A549 (cell line): ENCODE data around the gene TSSK2. TPM values are rescaled to one million over a fixed set of nuclear protein-coding genes. Genes with fewer than 3 reads are reported as not detected.

Experiments
- ATAC-seq, 2 experiments: fragments of 200-7000 bp in 1 of 2; fragments of >200 bp in 1 of 2; cut with Nextera tagmentation in 1 of 2; cut with Tn5 transposase in 1 of 2; 3 replicates each; pipeline versions ENCODE4 v1.8.0 to v1.9.1; 2018 to 2020; ENCODE audit warnings: mild to moderate bottlenecking in 1 of 2, moderate library complexity in 1 of 2
- CTCF ChIA-PET: fragments of 300-600 bp; sonication (Branson Sonifier 250); formaldehyde crosslinking; extraction: SDS; loops from one replicate; lab custom pipeline; 2021; ENCODE audit warnings: antibody characterized with exemption, inconsistent platforms; lab: Yijun Ruan, JAX
- POLR2A ChIA-PET: fragments of 350-600 bp; formaldehyde crosslinking; extraction: SDS; loops from one replicate; lab custom pipeline; 2021; ENCODE audit warnings: antibody characterized with exemption, inconsistent platforms; lab: Yijun Ruan, JAX
- DNase-seq, 2 experiments: peaks; one replicate each; pipeline versions ENCODE4 v3.0.0 to v3.0.0-alpha.2; 2011 to 2016; ENCODE audit warnings: low read depth in 1 of 2, low spot score in 1 of 2
- FAIRE-seq: peaks from 2 replicates; lab custom pipeline; 2011; peaks lifted over from hg19 to GRCh38; lab: Jason Lieb, UNC
- H3K27ac ChIP-seq, 2 experiments: fragments of >200 bp; sonication (Bioruptor Twin); formaldehyde crosslinking; 3 replicates each; pipeline ENCODE4 v1.5.1; 2016 to 2017
- H3K4me1 ChIP-seq: fragments of >200 bp; sonication (Bioruptor Twin); formaldehyde crosslinking; 3 replicates; pipeline ENCODE4 v1.6.1; 2016
- H3K4me2 ChIP-seq: fragments of >200 bp; sonication (Bioruptor Twin); formaldehyde crosslinking; 3 replicates; pipeline ENCODE4 v1.6.1; 2016
- H3K4me3 ChIP-seq: fragments of >200 bp; sonication (Bioruptor Twin); formaldehyde crosslinking; 3 replicates; pipeline ENCODE4 v1.5.1; 2016
- H3K9me3 ChIP-seq: fragments of >200 bp; sonication (Bioruptor Twin); formaldehyde crosslinking; 3 replicates; pipeline ENCODE4 v1.6.1; 2016
- BHLHE40 ChIP-seq: IDR thresholded peaks from 2 replicates; pipeline ENCODE4 v1.6.1; 2012; ENCODE audit warnings: low read depth, low read length, inconsistent platforms
- CBX2 ChIP-seq: fragments of 200-600 bp; sonication (generic); IDR thresholded peaks from 2 replicates; pipeline ENCODE4 v1.6.1; 2016; ENCODE audit warnings: low read depth, mild to moderate bottlenecking, borderline replicate concordance
- CBX8 ChIP-seq: fragments of 200-600 bp; sonication (generic); IDR thresholded peaks from 2 replicates; pipeline ENCODE4 v1.6.1; 2016
- CEBPB ChIP-seq, 2 experiments: fragments of >200 bp in 1 of 2; sonication (Bioruptor Twin) in 1 of 2; formaldehyde crosslinking in 1 of 2; IDR thresholded peaks; 2 replicates each; pipeline ENCODE4 v1.6.1; 2012 to 2016
- EHF ChIP-seq: fragments of 250-450 bp; sonication (Bioruptor Pico); IDR thresholded peaks from 2 replicates; pipeline ENCODE4 v1.5.0; 2020; ENCODE audit warnings: mild to moderate bottlenecking
- EHMT2 ChIP-seq: fragments of 200-600 bp; sonication (generic); IDR thresholded peaks from 2 replicates; pipeline ENCODE4 v1.6.1; 2016; ENCODE audit warnings: antibody characterized with exemption, low read depth, mild to moderate bottlenecking, moderate library complexity
- EP300 ChIP-seq, 2 experiments: fragments of >200 bp; sonication (Bioruptor Twin); formaldehyde crosslinking; IDR thresholded peaks; 2 replicates in 1 of 2; 3 replicates in 1 of 2; pipeline ENCODE4 v1.6.1; 2016 to 2017
- FOSB ChIP-seq: fragments of 250-450 bp; sonication (Bioruptor Pico); IDR thresholded peaks from 2 replicates; pipeline ENCODE4 v1.5.0; 2020; ENCODE audit warnings: mild to moderate bottlenecking, moderate library complexity
- FOXS1 ChIP-seq: fragments of 250-450 bp; sonication (Bioruptor Pico); IDR thresholded peaks from 2 replicates; pipeline ENCODE4 v1.5.0; 2020; ENCODE audit warnings: mild to moderate bottlenecking, moderate library complexity
- GATA3 ChIP-seq: IDR thresholded peaks from 2 replicates; pipeline ENCODE4 v1.6.1; 2012; ENCODE audit warnings: borderline replicate concordance
- HDAC2 ChIP-seq: fragments of 200-600 bp; sonication (generic); IDR thresholded peaks from 2 replicates; pipeline ENCODE4 v1.6.1; 2016
- HEYL ChIP-seq: fragments of 250-450 bp; sonication (Bioruptor Pico); IDR thresholded peaks from 2 replicates; pipeline ENCODE4 v1.8.0; 2021; ENCODE audit warnings: mild to moderate bottlenecking, moderate library complexity
- HOXA7 ChIP-seq: fragments of 250-450 bp; sonication (Bioruptor Pico); IDR thresholded peaks from 2 replicates; pipeline ENCODE4 v1.5.0; 2020; ENCODE audit warnings: mild to moderate bottlenecking, moderate library complexity
- HOXB13 ChIP-seq: fragments of 250-450 bp; sonication (Bioruptor Pico); IDR thresholded peaks from 2 replicates; pipeline ENCODE4 v1.5.0; 2020; ENCODE audit warnings: low read depth, mild to moderate bottlenecking, moderate library complexity
- MAZ ChIP-seq: fragments of 150-350 bp; IDR thresholded peaks from 2 replicates; pipeline ENCODE4 v1.6.1; 2014; ENCODE audit warnings: antibody characterized with exemption, low read depth, low read length, borderline replicate concordance
- NFE2L2 ChIP-seq: fragments of 150-350 bp; conservative IDR thresholded peaks from 2 replicates; pipeline ENCODE4 v1.6.1; 2014; ENCODE audit warnings: low read length
- NPAS2 ChIP-seq: fragments of 250-450 bp; sonication (Bioruptor Pico); IDR thresholded peaks from 2 replicates; pipeline ENCODE4 v1.8.0; 2022; ENCODE audit warnings: mild to moderate bottlenecking, moderate library complexity, borderline replicate concordance
- NR3C1 ChIP-seq: fragments of >200 bp; sonication (Bioruptor Twin); formaldehyde crosslinking; IDR thresholded peaks from 3 replicates; pipeline ENCODE4 v1.6.1; 2017
- POLR2A ChIP-seq: IDR thresholded peaks from 2 replicates; pipeline ENCODE4 v1.6.1; 2012; ENCODE audit warnings: mild to moderate bottlenecking, low read length
- POLR2AphosphoS2 ChIP-seq: conservative IDR thresholded peaks from 2 replicates; pipeline ENCODE4 v1.6.1; 2012; ENCODE audit warnings: low read length, improper control_type of control experiment, inconsistent platforms
- RAD21 ChIP-seq, 2 experiments: fragments of >200 bp in 1 of 2; sonication (Bioruptor Twin) in 1 of 2; formaldehyde crosslinking in 1 of 2; IDR thresholded peaks in 1 of 2; conservative IDR thresholded peaks in 1 of 2; 2 replicates in 1 of 2; 3 replicates in 1 of 2; pipeline ENCODE4 v1.6.1; 2012 to 2018; ENCODE audit warnings: inconsistent platforms in 1 of 2
- RARB ChIP-seq: fragments of 250-450 bp; sonication (Bioruptor Pico); IDR thresholded peaks from 2 replicates; pipeline ENCODE4 v1.8.0; 2021; ENCODE audit warnings: mild to moderate bottlenecking, moderate library complexity
- SMC3 ChIP-seq: fragments of >200 bp; sonication (Bioruptor Twin); formaldehyde crosslinking; IDR thresholded peaks from 3 replicates; pipeline ENCODE4 v1.6.1; 2018; ENCODE audit warnings: inconsistent platforms
- TFCP2L1 ChIP-seq: fragments of 250-450 bp; sonication (Bioruptor Pico); IDR thresholded peaks from 2 replicates; pipeline ENCODE4 v1.5.0; 2021; ENCODE audit warnings: mild to moderate bottlenecking
- ZFP36 ChIP-seq: fragments of 450-650 bp; IDR thresholded peaks from 2 replicates; pipeline ENCODE4 v1.6.1; 2014; ENCODE audit warnings: borderline replicate concordance; ENCODE audit not compliant: partially characterized antibody
- ZNF302 ChIP-seq: fragments of 250-450 bp; sonication (Bioruptor Pico); IDR thresholded peaks from 2 replicates; pipeline ENCODE4 v1.9.0; 2021; ENCODE audit warnings: inconsistent platforms, mild to moderate bottlenecking, moderate library complexity
- WGBS: methylation state at CpG from one replicate; pipeline ENCODE4 v1.1.6; 2017; ENCODE audit errors: missing lambda C conversion rate; 5-methylcytosine and 5-hydroxymethylcytosine counted together
- polyA plus RNA-seq, 4 experiments: library from polyadenylated mRNA; depleted of rRNA in 3 of 4; stranded (reverse); fragments of >200 nt; fragmentation: RNase III in 1 of 4; extraction: RNeasy Plus Mini Kit Qiagen cat#74134 plus additional on column Dnase treatment in 1 of 4; gene quantifications; 2 replicates in 3 of 4; 3 replicates in 1 of 4; pipeline ENCODE4 v1.2.3, GENCODE V29; 2011 to 2017
- TF ChIP-seq, protein P1 (sequence below): fragments of >200 bp; sonication (Bioruptor Twin); formaldehyde crosslinking; IDR thresholded peaks from 3 replicates; pipeline ENCODE4 v1.5.1; 2016
- TF ChIP-seq, protein P2 (sequence below): fragments of 250-450 bp; sonication (Bioruptor Pico); IDR thresholded peaks from 2 replicates; pipeline ENCODE4 v1.5.0; 2021; ENCODE audit warnings: mild to moderate bottlenecking, moderate library complexity, borderline replicate concordance
- TF ChIP-seq, protein P3 (sequence below): fragments of 250-450 bp; sonication (Bioruptor Pico); IDR thresholded peaks from 2 replicates; pipeline ENCODE4 v1.5.0; 2020; ENCODE audit warnings: low read depth, mild to moderate bottlenecking, moderate library complexity
- TF ChIP-seq, protein P4 (sequence below): fragments of 450-650 bp; IDR thresholded peaks from 2 replicates; pipeline ENCODE4 v1.6.1; 2014; ENCODE audit warnings: antibody characterized with exemption

Gene TSSK2
- polyA plus RNA-seq, 2 of the 4 experiments (the other 2 are of a cell fraction) = not detected

DNA sequence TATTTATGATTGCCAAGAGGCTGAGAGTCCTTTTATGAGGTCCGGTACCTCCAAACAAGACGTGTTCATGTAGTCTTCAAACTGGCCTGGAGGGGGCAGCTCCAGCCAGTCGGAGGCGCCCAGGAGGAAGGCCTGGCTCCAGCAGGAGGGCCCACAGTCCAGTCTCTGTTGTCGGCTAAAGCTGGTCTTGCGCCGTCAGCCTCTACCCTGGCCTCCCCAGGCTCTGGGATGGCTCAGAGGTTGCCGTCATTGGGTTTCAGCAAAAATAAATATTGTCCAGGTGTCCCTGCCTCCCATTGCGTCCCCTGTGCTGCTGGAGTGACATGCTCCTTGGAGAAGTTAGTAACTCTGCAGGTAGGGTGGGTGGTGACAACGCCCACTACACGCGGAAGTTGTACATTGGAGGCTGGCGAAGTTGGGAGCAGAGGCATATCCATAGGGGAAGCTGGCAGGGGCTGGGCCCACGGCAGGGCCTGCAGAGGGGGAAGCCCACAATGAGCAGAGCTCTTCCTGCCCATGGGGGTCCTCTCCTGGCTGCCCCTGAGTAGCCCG lies 48.5 kb downstream of the TSSK2 start:
- TF ChIP-seq TFCP2L1 (CRISPR knock-in tag) (no peak), SMC3 (peak; percentile 52), RAD21 (conservative IDR thresholded peaks at IDR 0.05 in 1 of 2, IDR thresholded peaks at IDR 0.05 in 1 of 2) (peak; percentile 63 to 67)
- TF ChIP-seq, protein P1, sequence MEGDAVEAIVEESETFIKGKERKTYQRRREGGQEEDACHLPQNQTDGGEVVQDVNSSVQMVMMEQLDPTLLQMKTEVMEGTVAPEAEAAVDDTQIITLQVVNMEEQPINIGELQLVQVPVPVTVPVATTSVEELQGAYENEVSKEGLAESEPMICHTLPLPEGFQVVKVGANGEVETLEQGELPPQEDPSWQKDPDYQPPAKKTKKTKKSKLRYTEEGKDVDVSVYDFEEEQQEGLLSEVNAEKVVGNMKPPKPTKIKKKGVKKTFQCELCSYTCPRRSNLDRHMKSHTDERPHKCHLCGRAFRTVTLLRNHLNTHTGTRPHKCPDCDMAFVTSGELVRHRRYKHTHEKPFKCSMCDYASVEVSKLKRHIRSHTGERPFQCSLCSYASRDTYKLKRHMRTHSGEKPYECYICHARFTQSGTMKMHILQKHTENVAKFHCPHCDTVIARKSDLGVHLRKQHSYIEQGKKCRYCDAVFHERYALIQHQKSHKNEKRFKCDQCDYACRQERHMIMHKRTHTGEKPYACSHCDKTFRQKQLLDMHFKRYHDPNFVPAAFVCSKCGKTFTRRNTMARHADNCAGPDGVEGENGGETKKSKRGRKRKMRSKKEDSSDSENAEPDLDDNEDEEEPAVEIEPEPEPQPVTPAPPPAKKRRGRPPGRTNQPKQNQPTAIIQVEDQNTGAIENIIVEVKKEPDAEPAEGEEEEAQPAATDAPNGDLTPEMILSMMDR = peak; percentile 50
- Histone ChIP-seq H3K27ac (peak overlapping the region; percentile 93 to 98), H3K4me2 (peak overlapping the region; percentile 80), H3K4me3 (peak overlapping the region; percentile 80), H3K9me3 (no peaks in the 10 kb centered on the region), H3K4me1 (peaks cover 28% of the 10 kb centered on the region)
- ChIA-PET CTCF (interaction anchor here (0.9 to 2.4 kb wide), 12 partner anchors 13 to 451 kb away, joined by 3 to 24 read pairs (median 4); partner anchors contain the start of genes HIRA and MRPL40), POLR2A (interaction anchor here (1.0 to 1.8 kb wide), 2 partner anchors 35 to 252 kb away, joined by 3 to 5 read pairs; partner anchors contain the start of genes ESS2 and HIRA)
- ATAC-seq = peak; percentile 69 to 84
- FAIRE-seq = no peak
- 50% methylated on average over 7 of the region's 15 CpGs for WGBS
- peak; percentile 55 to 84 for DNase-seq

DNA sequence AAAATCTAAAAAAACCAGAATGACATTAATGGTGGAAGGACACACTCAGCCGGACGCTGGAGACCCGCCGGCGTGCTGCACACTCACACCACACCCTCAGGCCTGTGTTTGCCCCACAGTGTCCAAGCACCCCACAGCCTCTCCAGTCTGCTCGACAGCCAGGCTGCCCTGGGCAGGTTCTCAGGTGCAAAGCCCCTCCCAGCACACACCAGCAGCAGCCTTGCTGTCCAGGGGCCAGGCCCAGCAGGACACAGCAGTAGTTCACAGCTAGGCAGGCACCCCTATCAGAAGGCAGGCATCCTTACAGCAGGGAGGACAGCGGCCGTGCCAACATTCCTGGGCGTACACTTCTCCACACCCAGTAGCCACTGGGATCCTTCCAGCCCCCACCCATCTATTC lies 49.1 kb downstream of the TSSK2 start:
- no peak for FAIRE-seq

DNA sequence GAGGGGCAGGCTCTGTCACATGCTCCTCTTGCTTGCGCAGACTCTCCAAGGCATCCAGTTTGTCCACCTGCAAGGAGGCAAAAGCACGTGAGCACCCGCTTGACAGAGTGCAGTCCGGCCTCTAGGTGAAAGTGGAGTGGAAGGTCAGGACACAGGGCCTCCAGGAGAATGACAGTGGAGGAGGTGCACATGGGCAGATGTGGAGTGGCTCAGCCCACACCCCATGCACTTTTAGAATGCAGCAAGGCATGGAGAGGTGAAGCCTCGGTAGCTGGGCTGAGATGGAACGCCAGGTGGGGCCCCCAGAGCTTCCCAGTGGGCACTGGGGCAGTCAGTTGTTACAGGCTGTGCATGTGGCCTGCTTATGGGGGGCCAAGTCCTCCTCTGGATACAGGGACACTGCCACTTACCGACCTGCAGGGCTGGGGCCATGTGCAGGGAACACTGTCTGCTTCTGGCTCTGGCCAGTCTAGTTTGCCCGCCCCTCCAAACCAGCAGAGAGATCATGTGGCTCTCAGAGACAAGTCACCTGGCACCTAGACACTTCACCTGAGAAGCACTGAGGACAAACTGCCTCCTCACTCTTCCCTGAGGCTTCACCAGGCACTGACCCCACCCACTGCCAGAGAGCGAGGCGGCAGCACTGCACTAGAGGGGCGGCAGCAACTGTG lies 49.8 kb downstream of the TSSK2 start:
- ChIA-PET CTCF (interaction anchor here (0.6 kb wide), 1 partner anchor 36 kb away, joined by 3 read pairs; the partner anchor contains the start of gene ESS2), POLR2A (no interaction called here)
- FAIRE-seq = no peak
- Histone ChIP-seq H3K9me3 (no peaks in the 10 kb centered on the region), H3K4me2 (no peak overlapping the region), H3K4me3 (no peak overlapping the region), H3K4me1 (peaks cover 17% of the 10 kb centered on the region), H3K27ac (no peak overlapping the region)
- no peak for DNase-seq
- ATAC-seq = no peak
- 81% methylated on average over 5 of the region's 11 CpGs for WGBS
- TF ChIP-seq RARB (CRISPR knock-in tag) (no peak), HEYL (no peak), NFE2L2 (no peak), ZFP36 (no peak), RAD21 (conservative IDR thresholded peaks at IDR 0.05 in 1 of 2, IDR thresholded peaks at IDR 0.05 in 1 of 2) (no peak), CBX2 (no peak), CBX8 (no peak), ZNF302 (CRISPR knock-in tag) (no peak), EHF (CRISPR knock-in tag) (no peak), FOXS1 (CRISPR knock-in tag) (no peak), MAZ (no peak), POLR2AphosphoS2 (no peak), EP300 (IDR thresholded peaks at IDR 0.05) (no peak)
- TF ChIP-seq, protein P2, sequence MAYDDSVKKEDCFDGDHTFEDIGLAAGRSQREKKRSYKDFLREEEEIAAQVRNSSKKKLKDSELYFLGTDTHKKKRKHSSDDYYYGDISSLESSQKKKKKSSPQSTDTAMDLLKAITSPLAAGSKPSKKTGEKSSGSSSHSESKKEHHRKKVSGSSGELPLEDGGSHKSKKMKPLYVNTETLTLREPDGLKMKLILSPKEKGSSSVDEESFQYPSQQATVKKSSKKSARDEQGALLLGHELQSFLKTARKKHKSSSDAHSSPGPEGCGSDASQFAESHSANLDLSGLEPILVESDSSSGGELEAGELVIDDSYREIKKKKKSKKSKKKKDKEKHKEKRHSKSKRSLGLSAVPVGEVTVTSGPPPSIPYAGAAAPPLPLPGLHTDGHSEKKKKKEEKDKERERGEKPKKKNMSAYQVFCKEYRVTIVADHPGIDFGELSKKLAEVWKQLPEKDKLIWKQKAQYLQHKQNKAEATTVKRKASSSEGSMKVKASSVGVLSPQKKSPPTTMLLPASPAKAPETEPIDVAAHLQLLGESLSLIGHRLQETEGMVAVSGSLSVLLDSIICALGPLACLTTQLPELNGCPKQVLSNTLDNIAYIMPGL (CRISPR knock-in tag) = no peak
- TF ChIP-seq, protein P3, sequence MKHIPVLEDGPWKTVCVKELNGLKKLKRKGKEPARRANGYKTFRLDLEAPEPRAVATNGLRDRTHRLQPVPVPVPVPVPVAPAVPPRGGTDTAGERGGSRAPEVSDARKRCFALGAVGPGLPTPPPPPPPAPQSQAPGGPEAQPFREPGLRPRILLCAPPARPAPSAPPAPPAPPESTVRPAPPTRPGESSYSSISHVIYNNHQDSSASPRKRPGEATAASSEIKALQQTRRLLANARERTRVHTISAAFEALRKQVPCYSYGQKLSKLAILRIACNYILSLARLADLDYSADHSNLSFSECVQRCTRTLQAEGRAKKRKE (CRISPR knock-in tag) = no peak
- TF ChIP-seq, protein P4, sequence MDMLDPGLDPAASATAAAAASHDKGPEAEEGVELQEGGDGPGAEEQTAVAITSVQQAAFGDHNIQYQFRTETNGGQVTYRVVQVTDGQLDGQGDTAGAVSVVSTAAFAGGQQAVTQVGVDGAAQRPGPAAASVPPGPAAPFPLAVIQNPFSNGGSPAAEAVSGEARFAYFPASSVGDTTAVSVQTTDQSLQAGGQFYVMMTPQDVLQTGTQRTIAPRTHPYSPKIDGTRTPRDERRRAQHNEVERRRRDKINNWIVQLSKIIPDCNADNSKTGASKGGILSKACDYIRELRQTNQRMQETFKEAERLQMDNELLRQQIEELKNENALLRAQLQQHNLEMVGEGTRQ = no peak

More for the DNA sequence above, 49.1 kb downstream of the TSSK2 start:
- ChIA-PET POLR2A (interaction anchor here (1.0 kb wide), 1 partner anchor 36 kb away, joined by 3 read pairs; the partner anchor contains the start of gene ESS2), CTCF (interaction anchor here (0.9 to 2.4 kb wide), 10 partner anchors 13 to 450 kb away, joined by 3 to 24 read pairs (median 4); partner anchors contain the start of genes HIRA and MRPL40)
- ATAC-seq = no peak
- 86% methylated on average over 7 of the region's 9 CpGs for WGBS
- H3K4me3 ChIP-seq = no peak overlapping the region
- peaks cover 21% of the 10 kb centered on the region for H3K4me1 ChIP-seq
- H3K27ac ChIP-seq = no peak overlapping the region
- no peak for TF ChIP-seq CEBPB (IDR thresholded peaks at IDR 0.05)
- no peak for TF ChIP-seq GATA3
- no peak for TF ChIP-seq POLR2A
- TF ChIP-seq CBX2 = no peak
- no peak for TF ChIP-seq NR3C1
- TF ChIP-seq HOXB13 (CRISPR knock-in tag) = no peak
- TF ChIP-seq NFE2L2 = no peak
- TF ChIP-seq FOSB (CRISPR knock-in tag) = no peak
- no peak for TF ChIP-seq HOXA7 (CRISPR knock-in tag)
- TF ChIP-seq HEYL = no peak
- no peak for TF ChIP-seq BHLHE40
- no peak for TF ChIP-seq NPAS2 (CRISPR knock-in tag)
- TF ChIP-seq TFCP2L1 (CRISPR knock-in tag) = no peak
- no peak for TF ChIP-seq HDAC2
- TF ChIP-seq, protein P3 (CRISPR knock-in tag) = no peak
- no peak for TF ChIP-seq EP300 (IDR thresholded peaks at IDR 0.05)
- TF ChIP-seq EHMT2 = no peak
- no peak overlapping the region for H3K4me2 ChIP-seq
- no peaks in the 10 kb centered on the region for H3K9me3 ChIP-seq
- DNase-seq = no peak
